ENCODE results near the gene ROCK2. TPM values are rescaled to one million over a fixed set of nuclear protein-coding genes. Genes with fewer than 3 reads are reported as not detected.

Gene ROCK2
- total RNA-seq, 2 donors from 2014 or later: 85.8 to 96.6 TPM

DNA sequence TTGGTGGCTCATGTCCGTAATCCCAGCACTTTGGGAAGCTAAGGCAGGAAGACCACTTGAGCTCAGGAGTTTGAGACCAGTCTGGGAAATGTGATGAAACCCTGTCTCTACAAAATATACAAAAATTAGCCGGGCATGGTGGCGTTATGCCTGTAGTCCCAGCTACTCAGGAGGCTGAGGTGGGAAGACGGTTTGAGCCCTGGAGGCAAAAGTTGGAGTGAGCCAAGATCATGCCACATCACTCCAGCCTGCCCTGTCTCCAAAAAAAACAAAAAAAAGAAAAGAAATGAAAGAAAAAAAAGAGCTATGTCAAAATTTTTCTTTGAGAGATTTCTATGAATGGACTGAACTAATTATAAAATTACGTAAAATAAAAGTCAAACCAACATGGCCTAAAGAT, 34.7 kb downstream of the ROCK2 start:
- no peaks in the 10 kb centered on the region for H3K9me3 ChIP-seq
- DNase-seq (ENCODE audit: low spot score): no peak
- H3K36me3 ChIP-seq: no peaks in the 10 kb centered on the region
- H3K4me1 ChIP-seq (ENCODE audit: control insufficient read depth in 1 of 2, low read depth in 2 of 2): peaks cover 45 to 49% of the 10 kb centered on the region in 2 donors
- no peak overlapping the region for H3K4me3 ChIP-seq
- no peak for ATAC-seq (ENCODE audit: insufficient number of reproducible peaks, low FRiP score, low read depth)
- no peaks in the 10 kb centered on the region for H3K27me3 ChIP-seq (replicated peaks; ENCODE audit: insufficient read depth)
- no peak overlapping the region for H3K27ac ChIP-seq
- TF ChIP-seq, protein P1, sequence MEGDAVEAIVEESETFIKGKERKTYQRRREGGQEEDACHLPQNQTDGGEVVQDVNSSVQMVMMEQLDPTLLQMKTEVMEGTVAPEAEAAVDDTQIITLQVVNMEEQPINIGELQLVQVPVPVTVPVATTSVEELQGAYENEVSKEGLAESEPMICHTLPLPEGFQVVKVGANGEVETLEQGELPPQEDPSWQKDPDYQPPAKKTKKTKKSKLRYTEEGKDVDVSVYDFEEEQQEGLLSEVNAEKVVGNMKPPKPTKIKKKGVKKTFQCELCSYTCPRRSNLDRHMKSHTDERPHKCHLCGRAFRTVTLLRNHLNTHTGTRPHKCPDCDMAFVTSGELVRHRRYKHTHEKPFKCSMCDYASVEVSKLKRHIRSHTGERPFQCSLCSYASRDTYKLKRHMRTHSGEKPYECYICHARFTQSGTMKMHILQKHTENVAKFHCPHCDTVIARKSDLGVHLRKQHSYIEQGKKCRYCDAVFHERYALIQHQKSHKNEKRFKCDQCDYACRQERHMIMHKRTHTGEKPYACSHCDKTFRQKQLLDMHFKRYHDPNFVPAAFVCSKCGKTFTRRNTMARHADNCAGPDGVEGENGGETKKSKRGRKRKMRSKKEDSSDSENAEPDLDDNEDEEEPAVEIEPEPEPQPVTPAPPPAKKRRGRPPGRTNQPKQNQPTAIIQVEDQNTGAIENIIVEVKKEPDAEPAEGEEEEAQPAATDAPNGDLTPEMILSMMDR (IDR thresholded peaks at IDR 0.05): no peak

DNA sequence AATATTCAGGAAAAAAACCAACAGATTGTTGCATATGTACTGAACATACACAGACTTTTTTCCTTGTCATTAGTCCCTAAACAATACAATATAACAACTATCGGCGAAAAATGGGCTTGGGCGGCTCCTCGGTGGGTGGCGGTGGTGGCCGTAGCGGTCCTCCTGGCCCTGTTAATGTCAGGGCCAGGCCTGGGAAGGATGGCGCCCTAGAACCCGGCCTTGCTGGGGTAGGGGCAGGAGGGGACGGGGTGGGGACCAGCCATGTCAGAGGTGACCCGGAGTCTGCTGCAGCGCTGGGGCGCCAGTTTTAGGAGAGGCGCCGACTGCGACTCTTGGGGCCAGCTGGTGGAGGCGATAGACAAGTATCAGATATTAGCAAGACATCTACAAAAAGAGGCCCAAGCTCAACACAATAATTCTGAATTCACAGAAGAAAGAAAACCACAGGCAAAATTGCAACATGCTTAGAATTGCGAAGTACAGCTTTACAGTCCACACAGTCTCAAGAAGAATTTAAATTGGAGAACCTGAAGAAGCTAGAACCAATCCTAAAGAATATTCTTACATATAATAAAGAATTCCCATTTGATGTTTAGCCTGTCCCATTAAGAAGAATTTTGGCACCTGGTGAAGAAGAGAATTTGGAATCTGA, 36.5 kb downstream of the ROCK2 start:
- Histone ChIP-seq H3K27me3 (replicated peaks; ENCODE audit: insufficient read depth) (no peaks in the 10 kb centered on the region), H3K9me3 (no peaks in the 10 kb centered on the region), H3K4me3 (no peak overlapping the region), H3K27ac (no peak overlapping the region), H3K36me3 (no peaks in the 10 kb centered on the region), H3K4me1 (ENCODE audit: control insufficient read depth in 1 of 2, low read depth in 2 of 2) (peaks cover 42 to 56% of the 10 kb centered on the region in 2 donors)
- no peak for DNase-seq (ENCODE audit: low spot score)
- TF ChIP-seq, protein P1 (IDR thresholded peaks at IDR 0.05): no peak
- no peak for ATAC-seq (ENCODE audit: insufficient number of reproducible peaks, low FRiP score, low read depth)

DNA sequence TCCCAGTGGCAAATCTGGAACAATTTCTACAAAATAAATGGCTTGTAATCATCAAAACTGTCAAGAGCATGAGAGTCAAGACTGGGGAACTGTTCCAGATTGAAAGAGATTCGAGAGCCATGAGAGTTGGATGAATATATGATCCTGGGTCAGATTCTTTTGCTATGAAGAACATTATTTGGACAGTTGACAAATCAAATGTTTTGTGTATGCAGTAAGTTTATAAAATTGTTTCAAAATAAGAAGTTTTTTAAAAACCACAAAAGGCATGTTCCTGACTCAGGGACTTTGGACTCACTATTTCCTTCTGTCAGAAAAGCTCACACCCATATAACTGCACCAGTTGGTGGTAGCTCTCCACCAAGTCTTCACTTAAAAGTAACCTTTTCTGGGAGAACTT, 38.5 kb downstream of the ROCK2 start:
- H3K27me3 ChIP-seq (replicated peaks; ENCODE audit: insufficient read depth): no peaks in the 10 kb centered on the region
- peaks cover 40 to 58% of the 10 kb centered on the region in 2 donors for H3K4me1 ChIP-seq (ENCODE audit: control insufficient read depth in 1 of 2, low read depth in 2 of 2)
- H3K27ac ChIP-seq: no peak overlapping the region
- H3K36me3 ChIP-seq: no peaks in the 10 kb centered on the region
- no peak overlapping the region for H3K4me3 ChIP-seq
- H3K9me3 ChIP-seq: no peaks in the 10 kb centered on the region
- DNase-seq (ENCODE audit: low spot score) (no peak), ATAC-seq (ENCODE audit: insufficient number of reproducible peaks, low FRiP score, low read depth) (no peak)
- TF ChIP-seq, protein P1 (IDR thresholded peaks at IDR 0.05): no peak

DNA sequence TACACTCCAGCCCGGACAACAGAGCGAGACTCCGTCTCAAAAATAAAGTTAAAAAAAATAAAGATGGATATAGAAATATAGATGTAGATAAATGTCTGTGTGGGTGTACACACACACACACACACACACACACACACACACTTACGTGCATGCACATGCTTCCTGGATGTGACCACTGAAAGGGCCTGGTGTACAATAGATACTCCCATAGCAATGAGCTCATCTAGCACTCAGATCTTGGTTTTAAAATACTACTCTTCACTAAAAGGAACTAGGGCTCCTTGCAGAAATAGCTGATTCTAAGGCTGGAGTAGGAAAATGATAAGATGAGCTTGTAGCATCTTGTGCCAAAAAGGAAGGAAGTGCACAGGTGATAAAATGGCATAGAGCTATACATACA, 39.1 kb downstream of the ROCK2 start:
- TF ChIP-seq, protein P1 (IDR thresholded peaks at IDR 0.05): no peak
- H3K36me3 ChIP-seq: no peaks in the 10 kb centered on the region
- no peak overlapping the region for H3K4me3 ChIP-seq
- H3K27ac ChIP-seq: no peak overlapping the region
- peaks cover 34 to 55% of the 10 kb centered on the region in 2 donors for H3K4me1 ChIP-seq (ENCODE audit: control insufficient read depth in 1 of 2, low read depth in 2 of 2)
- H3K27me3 ChIP-seq (replicated peaks; ENCODE audit: insufficient read depth): no peaks in the 10 kb centered on the region
- no peak for ATAC-seq (ENCODE audit: insufficient number of reproducible peaks, low FRiP score, low read depth)
- no peaks in the 10 kb centered on the region for H3K9me3 ChIP-seq
- DNase-seq (ENCODE audit: low spot score): no peak

DNA sequence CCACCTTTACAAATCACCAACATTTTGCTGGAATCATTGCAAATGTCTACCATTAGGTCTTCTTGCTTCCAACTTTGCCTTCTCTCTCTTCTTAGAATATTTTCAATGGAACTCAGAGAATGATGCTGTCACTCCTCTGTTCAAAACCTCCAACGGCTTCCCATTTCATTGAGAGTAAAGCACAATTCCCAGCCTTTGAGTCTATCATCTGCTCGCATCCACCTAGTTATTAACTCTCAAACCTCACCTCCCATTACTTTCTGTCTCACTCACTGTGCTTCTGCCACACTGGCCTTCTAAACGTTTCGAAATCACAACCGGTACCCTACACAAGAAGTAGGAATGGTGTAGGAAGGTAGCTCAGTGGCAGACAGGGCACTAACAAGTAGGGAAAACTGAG, 40.0 kb downstream of the ROCK2 start:
- H3K27ac ChIP-seq: no peak overlapping the region
- no peaks in the 10 kb centered on the region for H3K9me3 ChIP-seq
- no peak overlapping the region for H3K4me3 ChIP-seq
- no peak for ATAC-seq (ENCODE audit: insufficient number of reproducible peaks, low FRiP score, low read depth)
- H3K36me3 ChIP-seq: no peaks in the 10 kb centered on the region
- DNase-seq (ENCODE audit: low spot score): no peak
- no peaks in the 10 kb centered on the region for H3K27me3 ChIP-seq (replicated peaks; ENCODE audit: insufficient read depth)
- H3K4me1 ChIP-seq (ENCODE audit: control insufficient read depth in 1 of 2, low read depth in 2 of 2): peaks cover 26 to 46% of the 10 kb centered on the region in 2 donors
- TF ChIP-seq, protein P1 (IDR thresholded peaks at IDR 0.05): no peak

All from thoracic aorta (tissue), 2 donors.